Body of pancreas (tissue), 4 donors: ENCODE measurements around the gene TARBP1.

ENCODE experiments used
- POLR2A ChIP-seq, 3 donors: fragments of 450-650 bp; IDR thresholded peaks; one replicate each; pipeline ENCODE4 v1.6.1; 2016; ENCODE audit warnings: antibody characterized with exemption in 3 of 3, mild to moderate bottlenecking in 2 of 3
- TF ChIP-seq, protein P1 (sequence below), 7 experiments: fragments of 450-650 bp in 4 of 7; fragments of 200-600 bp in 3 of 7; sonication (generic) in 3 of 7; IDR thresholded peaks; one replicate each; pipeline ENCODE4 v1.5.1; 2016 to 2019; ENCODE audit warnings: antibody characterized with exemption in 7 of 7

DNA sequence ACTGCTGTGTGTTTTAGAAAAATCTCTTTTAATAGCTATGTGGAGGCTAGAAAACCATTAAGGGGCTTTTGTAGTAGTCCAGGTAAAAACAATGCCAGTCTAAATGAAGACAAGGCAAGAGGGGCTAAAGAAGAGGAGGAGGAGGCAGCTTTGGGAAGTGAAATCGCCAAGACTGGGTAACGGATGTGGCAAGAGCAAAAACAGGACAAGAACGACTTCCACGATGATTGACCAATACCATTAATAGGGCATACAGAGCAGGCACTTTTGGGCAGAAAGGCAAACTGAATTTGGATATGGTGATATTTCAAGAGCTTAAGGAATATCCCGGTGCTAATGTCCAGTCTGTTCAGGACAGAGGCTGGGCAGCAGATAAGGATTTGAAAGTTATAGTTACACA lies 83.7 kb downstream of the TARBP1 start:
- TF ChIP-seq, protein P1, sequence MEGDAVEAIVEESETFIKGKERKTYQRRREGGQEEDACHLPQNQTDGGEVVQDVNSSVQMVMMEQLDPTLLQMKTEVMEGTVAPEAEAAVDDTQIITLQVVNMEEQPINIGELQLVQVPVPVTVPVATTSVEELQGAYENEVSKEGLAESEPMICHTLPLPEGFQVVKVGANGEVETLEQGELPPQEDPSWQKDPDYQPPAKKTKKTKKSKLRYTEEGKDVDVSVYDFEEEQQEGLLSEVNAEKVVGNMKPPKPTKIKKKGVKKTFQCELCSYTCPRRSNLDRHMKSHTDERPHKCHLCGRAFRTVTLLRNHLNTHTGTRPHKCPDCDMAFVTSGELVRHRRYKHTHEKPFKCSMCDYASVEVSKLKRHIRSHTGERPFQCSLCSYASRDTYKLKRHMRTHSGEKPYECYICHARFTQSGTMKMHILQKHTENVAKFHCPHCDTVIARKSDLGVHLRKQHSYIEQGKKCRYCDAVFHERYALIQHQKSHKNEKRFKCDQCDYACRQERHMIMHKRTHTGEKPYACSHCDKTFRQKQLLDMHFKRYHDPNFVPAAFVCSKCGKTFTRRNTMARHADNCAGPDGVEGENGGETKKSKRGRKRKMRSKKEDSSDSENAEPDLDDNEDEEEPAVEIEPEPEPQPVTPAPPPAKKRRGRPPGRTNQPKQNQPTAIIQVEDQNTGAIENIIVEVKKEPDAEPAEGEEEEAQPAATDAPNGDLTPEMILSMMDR (IDR thresholded peaks at IDR 0.05) = no peak
- TF ChIP-seq POLR2A (IDR thresholded peaks at IDR 0.05) = no peak
